Measurements from ENCODE around the gene FBXO9. TPM values are rescaled to one million over a fixed set of nuclear protein-coding genes. Genes with fewer than 3 reads are reported as not detected.

The FBXO9 gene
- total RNA-seq, 4 donors from 2014 or later: 50.6 to 71.8 (median 66.7) TPM

- 91 to 96% methylated on average over 4 of the region's 4 CpGs for WGBS, 2 donors
- Histone ChIP-seq H3K36me3 (peaks cover 0 to 17% (median 0%) of the 10 kb centered on the region in 3 donors), H3K27ac (peak overlapping the region in 1 of 4 donors; percentile 67), H3K4me1 (no peaks in the 10 kb centered on the region), H3K9me3 (no peaks in the 10 kb centered on the region), H3K4me3 (no peak overlapping the region), H3K27me3 (no peaks in the 10 kb centered on the region)
- no peak for DNase-seq (ENCODE audit: low spot score in 2 of 2)
- TF ChIP-seq POLR2A (IDR thresholded peaks at IDR 0.05) (no peak), EP300 (IDR thresholded peaks at IDR 0.05) (no peak)
- TF ChIP-seq, protein P1, sequence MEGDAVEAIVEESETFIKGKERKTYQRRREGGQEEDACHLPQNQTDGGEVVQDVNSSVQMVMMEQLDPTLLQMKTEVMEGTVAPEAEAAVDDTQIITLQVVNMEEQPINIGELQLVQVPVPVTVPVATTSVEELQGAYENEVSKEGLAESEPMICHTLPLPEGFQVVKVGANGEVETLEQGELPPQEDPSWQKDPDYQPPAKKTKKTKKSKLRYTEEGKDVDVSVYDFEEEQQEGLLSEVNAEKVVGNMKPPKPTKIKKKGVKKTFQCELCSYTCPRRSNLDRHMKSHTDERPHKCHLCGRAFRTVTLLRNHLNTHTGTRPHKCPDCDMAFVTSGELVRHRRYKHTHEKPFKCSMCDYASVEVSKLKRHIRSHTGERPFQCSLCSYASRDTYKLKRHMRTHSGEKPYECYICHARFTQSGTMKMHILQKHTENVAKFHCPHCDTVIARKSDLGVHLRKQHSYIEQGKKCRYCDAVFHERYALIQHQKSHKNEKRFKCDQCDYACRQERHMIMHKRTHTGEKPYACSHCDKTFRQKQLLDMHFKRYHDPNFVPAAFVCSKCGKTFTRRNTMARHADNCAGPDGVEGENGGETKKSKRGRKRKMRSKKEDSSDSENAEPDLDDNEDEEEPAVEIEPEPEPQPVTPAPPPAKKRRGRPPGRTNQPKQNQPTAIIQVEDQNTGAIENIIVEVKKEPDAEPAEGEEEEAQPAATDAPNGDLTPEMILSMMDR (IDR thresholded peaks at IDR 0.05): no peak
Observed at GRCh38 chr6:53107091-53107490, 41.9 kb downstream of the FBXO9 start.

DNA sequence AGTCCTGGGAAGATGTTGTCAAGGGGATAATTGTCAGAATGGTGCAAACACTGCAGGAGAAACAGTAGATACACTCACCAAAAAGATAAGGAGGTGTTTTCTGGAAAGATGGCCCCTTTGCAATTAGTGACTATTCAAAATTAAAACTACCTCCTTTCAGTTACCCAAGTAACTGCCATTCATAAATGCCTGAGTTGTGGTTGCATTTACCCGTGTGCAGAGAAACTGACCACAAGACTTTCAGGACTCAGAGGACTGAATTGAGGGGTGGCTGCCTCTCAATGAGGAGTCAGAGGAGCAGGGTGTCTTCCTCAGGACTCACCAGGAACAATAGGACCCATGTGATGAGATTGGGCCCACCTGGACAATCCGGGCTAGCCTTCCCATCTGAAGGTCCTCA, 44.4 kb downstream of the FBXO9 start:
- TF ChIP-seq, protein P1 (IDR thresholded peaks at IDR 0.05): no peak
- no peak for TF ChIP-seq POLR2A (IDR thresholded peaks at IDR 0.05)
- no peak for TF ChIP-seq EP300 (IDR thresholded peaks at IDR 0.05)
- H3K27ac ChIP-seq: no peak overlapping the region
- DNase-seq (ENCODE audit: low spot score in 2 of 2): no peak
- H3K9me3 ChIP-seq: peaks cover 0 to under 1% (median 0%) of the 10 kb centered on the region in 4 donors
- H3K36me3 ChIP-seq: no peaks in the 10 kb centered on the region
- H3K4me1 ChIP-seq: no peaks in the 10 kb centered on the region
- H3K27me3 ChIP-seq: no peaks in the 10 kb centered on the region
- WGBS, 2 donors: 81 to 94% methylated on average over 1 to 2 of the region's 2 CpGs
- H3K4me3 ChIP-seq: no peak overlapping the region

DNA sequence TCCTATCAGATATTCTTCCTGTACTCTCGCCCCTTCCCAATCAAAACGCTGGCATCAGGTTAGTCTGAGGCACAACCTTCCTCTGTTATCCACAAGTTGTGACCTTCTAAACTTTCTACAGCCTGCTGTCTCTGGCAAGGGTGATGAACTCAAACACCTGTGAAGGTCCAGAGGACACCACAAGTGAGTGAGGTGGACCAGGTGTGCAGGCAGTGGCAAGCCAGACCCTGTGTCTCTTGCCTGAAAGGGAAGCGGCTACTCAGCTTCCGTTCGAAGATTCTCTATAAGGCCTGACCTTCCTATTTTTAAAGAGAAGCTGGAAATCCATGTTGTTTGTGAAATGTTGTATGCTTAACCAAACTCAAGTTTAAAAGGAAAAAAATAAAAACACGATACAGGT, 46.7 kb downstream of the FBXO9 start:
- WGBS, 2 donors: 77 to 88% methylated on average over 6 of the region's 6 CpGs
- Histone ChIP-seq H3K27me3 (no peaks in the 10 kb centered on the region), H3K9me3 (peaks cover 0 to 4% (median 0%) of the 10 kb centered on the region in 4 donors), H3K4me3 (no peak overlapping the region), H3K27ac (no peak overlapping the region), H3K4me1 (no peaks in the 10 kb centered on the region), H3K36me3 (no peaks in the 10 kb centered on the region)
- DNase-seq (ENCODE audit: low spot score in 2 of 2): no peak
- TF ChIP-seq, protein P1 (IDR thresholded peaks at IDR 0.05): no peak
- TF ChIP-seq POLR2A (IDR thresholded peaks at IDR 0.05) (no peak), EP300 (IDR thresholded peaks at IDR 0.05) (no peak)

- H3K27me3 ChIP-seq: no peaks in the 10 kb centered on the region
- H3K9me3 ChIP-seq: peaks cover 0 to 4% (median 0%) of the 10 kb centered on the region in 4 donors
- no peak for TF ChIP-seq POLR2A (IDR thresholded peaks at IDR 0.05)
- TF ChIP-seq EP300 (IDR thresholded peaks at IDR 0.05): no peak
- TF ChIP-seq, protein P1 (IDR thresholded peaks at IDR 0.05): no peak
- H3K36me3 ChIP-seq: no peaks in the 10 kb centered on the region
- H3K4me1 ChIP-seq: no peaks in the 10 kb centered on the region
- no peak overlapping the region for H3K4me3 ChIP-seq
- no peak for DNase-seq (ENCODE audit: low spot score in 2 of 2)
- H3K27ac ChIP-seq: no peak overlapping the region
Observed at GRCh38 chr6:53112404-53112803, 47.2 kb downstream of the FBXO9 start.

GRCh38 chr6:53112871-53113270, 47.7 kb downstream of the FBXO9 start:
- no peak for DNase-seq (ENCODE audit: low spot score in 2 of 2)
- 29 to 43% methylated on average over 1 of the region's 1 CpG for WGBS, 2 donors
- Histone ChIP-seq H3K9me3 (peaks cover 0 to 4% (median 0%) of the 10 kb centered on the region in 4 donors), H3K27me3 (no peaks in the 10 kb centered on the region), H3K27ac (no peak overlapping the region), H3K36me3 (no peaks in the 10 kb centered on the region), H3K4me1 (no peaks in the 10 kb centered on the region), H3K4me3 (no peak overlapping the region)
- TF ChIP-seq POLR2A (IDR thresholded peaks at IDR 0.05) (no peak), EP300 (IDR thresholded peaks at IDR 0.05) (no peak)
- TF ChIP-seq, protein P1 (IDR thresholded peaks at IDR 0.05): no peak

All from tibial nerve (tissue), 4 donors.